Kidney epithelial cell (primary cell): Measurements from ENCODE around the gene ASB13. TPM values are rescaled to one million over a fixed set of nuclear protein-coding genes. Genes with fewer than 3 reads are reported as not detected.

Source experiments
- DNase-seq: peaks from one replicate; pipeline ENCODE4 v3.0.0-alpha.2; 2010; ENCODE audit warnings: low read depth
- H3K27me3 ChIP-seq: 2 replicates; pipeline ENCODE4 v1.6.0; 2011; ENCODE audit warnings: low read length; ENCODE audit not compliant: control insufficient read depth, insufficient read depth
- H3K36me3 ChIP-seq: 2 replicates; pipeline ENCODE4 v1.5.1; 2011; ENCODE audit warnings: low read length; ENCODE audit not compliant: control insufficient read depth, insufficient read depth
- H3K4me3 ChIP-seq: 2 replicates; pipeline ENCODE4 v1.5.1; 2011; ENCODE audit warnings: low read depth, mild to moderate bottlenecking, control low read depth, low read length
- total RNA-seq: library from RNA; depleted of rRNA; stranded (reverse); fragments of >200 nt; gene quantifications from 2 replicates; pipeline ENCODE4 v1.2.3, GENCODE V29; 2015
- TF ChIP-seq, protein P1 (sequence below): IDR thresholded peaks from 2 replicates; pipeline ENCODE4 v1.5.1; 2011; ENCODE audit warnings: mild to moderate bottlenecking, moderate library complexity, low read length, control low read depth, inconsistent platforms; ENCODE audit not compliant: insufficient read depth, poor library complexity, severe bottlenecking

The ASB13 gene
- total RNA-seq, 1 donor from 2014 or later = 17.3 TPM

GRCh38 chr10:5654218-5654755, 12.1 kb downstream of the ASB13 start:
- DNase-seq = no peak
- Histone ChIP-seq H3K4me3 (no peak overlapping the region), H3K27me3 (no peaks in the 10 kb centered on the region), H3K36me3 (no peaks in the 10 kb centered on the region)
- TF ChIP-seq, protein P1, sequence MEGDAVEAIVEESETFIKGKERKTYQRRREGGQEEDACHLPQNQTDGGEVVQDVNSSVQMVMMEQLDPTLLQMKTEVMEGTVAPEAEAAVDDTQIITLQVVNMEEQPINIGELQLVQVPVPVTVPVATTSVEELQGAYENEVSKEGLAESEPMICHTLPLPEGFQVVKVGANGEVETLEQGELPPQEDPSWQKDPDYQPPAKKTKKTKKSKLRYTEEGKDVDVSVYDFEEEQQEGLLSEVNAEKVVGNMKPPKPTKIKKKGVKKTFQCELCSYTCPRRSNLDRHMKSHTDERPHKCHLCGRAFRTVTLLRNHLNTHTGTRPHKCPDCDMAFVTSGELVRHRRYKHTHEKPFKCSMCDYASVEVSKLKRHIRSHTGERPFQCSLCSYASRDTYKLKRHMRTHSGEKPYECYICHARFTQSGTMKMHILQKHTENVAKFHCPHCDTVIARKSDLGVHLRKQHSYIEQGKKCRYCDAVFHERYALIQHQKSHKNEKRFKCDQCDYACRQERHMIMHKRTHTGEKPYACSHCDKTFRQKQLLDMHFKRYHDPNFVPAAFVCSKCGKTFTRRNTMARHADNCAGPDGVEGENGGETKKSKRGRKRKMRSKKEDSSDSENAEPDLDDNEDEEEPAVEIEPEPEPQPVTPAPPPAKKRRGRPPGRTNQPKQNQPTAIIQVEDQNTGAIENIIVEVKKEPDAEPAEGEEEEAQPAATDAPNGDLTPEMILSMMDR = no peak

DNA sequence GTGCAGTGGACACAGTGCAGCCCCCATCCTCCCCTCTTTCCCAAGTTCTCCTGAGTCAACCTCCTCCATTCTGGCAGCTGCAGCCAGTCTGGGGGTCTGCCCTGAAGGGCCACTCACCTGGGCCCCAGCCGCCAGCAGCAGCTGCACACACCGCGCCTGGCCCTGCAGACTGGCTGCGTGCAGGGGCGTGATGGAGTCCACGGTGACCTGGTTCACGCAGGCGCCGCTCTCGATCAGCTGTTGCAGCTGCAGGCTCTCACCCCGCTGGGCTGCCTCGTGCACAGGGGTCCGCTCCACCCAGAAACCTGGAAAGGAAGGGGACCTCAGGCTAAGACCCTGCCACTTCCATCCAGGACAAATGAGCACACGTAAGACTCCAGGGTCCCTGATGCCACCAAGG, 13.6 kb downstream of the ASB13 start:
- Histone ChIP-seq H3K36me3 (no peaks in the 10 kb centered on the region), H3K4me3 (no peak overlapping the region), H3K27me3 (no peaks in the 10 kb centered on the region)
- TF ChIP-seq, protein P1 = no peak
- no peak for DNase-seq

- DNase-seq = no peak
- Histone ChIP-seq H3K27me3 (no peaks in the 10 kb centered on the region), H3K4me3 (no peak overlapping the region), H3K36me3 (no peaks in the 10 kb centered on the region)
- TF ChIP-seq, protein P1 = no peak
These were observed 15.0 kb downstream of the ASB13 start for GRCh38 chr10:5651388-5651764.

- H3K36me3 ChIP-seq = no peaks in the 10 kb centered on the region
These were observed 15.6 kb downstream of the ASB13 start for GRCh38 chr10:5650664-5651387.

DNA sequence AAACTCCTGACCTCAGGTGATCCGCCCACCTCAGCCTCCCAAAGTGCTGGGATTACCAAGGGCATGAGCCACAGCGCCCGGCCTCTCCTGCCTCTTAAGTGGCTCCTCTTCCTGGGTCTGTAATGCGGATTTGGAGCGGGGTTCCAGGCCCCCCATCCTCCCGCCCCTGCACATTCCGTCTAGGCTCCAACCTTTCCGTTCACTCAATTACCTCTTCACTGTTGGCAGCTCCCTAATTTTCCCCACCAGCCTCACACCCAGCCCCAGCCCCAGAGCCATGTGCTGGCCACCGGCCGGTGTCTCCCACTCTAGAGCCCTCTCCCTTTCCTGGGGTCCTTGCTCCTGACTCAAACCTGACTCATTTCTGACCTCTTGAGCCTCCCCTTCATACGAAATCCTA, 16.6 kb downstream of the ASB13 start:
- TF ChIP-seq, protein P1 = no peak
- no peak for DNase-seq
- Histone ChIP-seq H3K36me3 (no peaks in the 10 kb centered on the region), H3K27me3 (no peaks in the 10 kb centered on the region), H3K4me3 (no peak overlapping the region)

More at GRCh38 chr10:5650664-5651387, 15.6 kb downstream of the ASB13 start:
- TF ChIP-seq, protein P1 = no peak
- no peak for DNase-seq
- H3K4me3 ChIP-seq = no peak overlapping the region
- no peaks in the 10 kb centered on the region for H3K27me3 ChIP-seq
